K562 treated with DMSO at 1 percent for 24 hours (cell line): ENCODE data around the gene COG4. TPM values are rescaled to one million over a fixed set of nuclear protein-coding genes. Genes with fewer than 3 reads are reported as not detected.

ENCODE experiments used
- total RNA-seq: library from RNA; unstranded; fragments of 300-600 nt; gene quantifications from 2 replicates; pipeline ENCODE4 v1.2.3, GENCODE V29; 2022; ENCODE audit warnings: low read depth; ENCODE audit not compliant: insufficient read depth

The COG4 gene
- total RNA-seq = 76.7 and 83.6 TPM in 2 replicates

GRCh38 chr16:70523076-70523742 is at the start of gene COG4:
Gene COG4 (minus strand): TSS chr16:70523554. CDS start chr16:70523543, 11 bp downstream.

GRCh38 chr16:70523743-70524398 is 517 bp upstream of the COG4 start, which contains the start of gene SF3B3:
Gene SF3B3 (plus strand): TSS chr16:70523816. CDS start chr16:70526657, 2,841 bp downstream.

GRCh38 chr16:70454222-70455034 is 68.9 kb downstream of the COG4 start, which contains the start of gene FCSK:
Gene FCSK (plus strand): TSS chr16:70454595. CDS start chr16:70463191, 8,596 bp downstream.

DNA sequence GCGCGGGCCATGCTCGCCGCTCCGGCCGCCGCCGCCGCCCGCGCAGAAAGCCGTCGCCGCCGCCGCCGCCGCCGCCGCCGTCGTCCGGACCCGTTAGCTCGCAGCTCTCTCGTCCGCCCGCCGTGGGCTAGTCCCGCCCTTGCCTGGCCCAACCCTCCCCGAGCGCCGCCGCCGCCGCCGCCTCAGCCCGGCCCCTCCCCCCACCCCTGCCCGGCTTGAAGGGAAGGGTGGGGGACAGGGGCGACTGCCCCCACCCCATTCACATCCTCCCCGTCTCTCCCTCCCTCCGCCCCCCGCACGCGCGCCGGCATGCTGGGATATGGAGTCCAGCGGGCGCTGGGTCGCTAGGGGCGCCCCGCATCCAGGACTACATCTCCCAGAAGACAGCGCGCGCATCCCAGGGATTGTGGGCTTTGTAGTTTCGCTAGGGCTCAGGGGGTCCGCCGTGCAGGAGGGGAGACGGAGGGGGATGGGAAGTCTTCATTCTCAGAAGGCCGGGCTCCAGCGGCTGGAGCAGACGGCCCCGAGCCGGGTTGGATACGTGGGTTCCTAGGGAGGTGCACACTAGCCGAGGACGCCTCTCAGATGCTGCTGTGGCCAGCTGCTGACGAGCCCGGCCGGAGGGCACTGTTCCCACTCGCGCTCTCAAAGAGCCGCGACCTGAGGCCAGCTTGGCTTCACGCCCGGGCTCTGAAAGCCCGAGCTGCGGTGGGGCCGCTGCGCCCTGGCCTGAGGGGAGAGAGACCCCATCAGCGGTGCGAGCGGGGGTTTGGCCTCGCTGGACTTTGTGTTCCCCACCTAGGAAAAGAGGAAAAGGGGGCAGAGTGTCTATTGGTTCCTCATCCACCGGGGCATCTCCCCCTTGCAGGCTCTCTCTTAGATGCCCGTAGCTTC is 84.1 kb downstream of the COG4 start, which contains the start of gene ST3GAL2:
ST3GAL2 (minus strand) TSS at position 132 of the 894 bp plus-strand sequence. CDS start 40,570 bp downstream, outside the sequence.

Other genes with a start within 250 kb of the COG4 start
- gene AARS1, start 234.0 kb downstream of the COG4 start, total RNA-seq = 284 and 307 TPM in 2 replicates
- gene DDX19B, start 224.4 kb downstream of the COG4 start, total RNA-seq = 18.0 and 19.6 TPM in 2 replicates
- 30.9 and 31.2 TPM in 2 replicates for gene DDX19A, start 176.7 kb downstream of the COG4 start, total RNA-seq
- gene ST3GAL2, start 84.5 kb downstream of the COG4 start, total RNA-seq = 91.3 and 105 TPM in 2 replicates
- gene FCSK, start 69.0 kb downstream of the COG4 start, total RNA-seq = 9.2 and 11.9 TPM in 2 replicates
- gene SF3B3, start 262 bp upstream of the COG4 start, total RNA-seq = 53.3 and 60.2 TPM in 2 replicates
- gene IL34, start 123.0 kb upstream of the COG4 start, total RNA-seq = not detected in 2 replicates
- gene MTSS2, start 162.5 kb upstream of the COG4 start, total RNA-seq = 41.8 and 42.2 TPM in 2 replicates